ENCODE results near the gene SMTNL1. TPM values are rescaled to one million over a fixed set of nuclear protein-coding genes. Genes with fewer than 3 reads are reported as not detected.

SMTNL1 gene
- total and polyA plus RNA-seq, 9 of the 15 experiments (the other 6 are each of a cell fraction or from before 2014, with no cell fraction given): not detected

- FAIRE-seq (no peak), DNase-seq (ENCODE audit: extremely low read depth in 1 of 4, low spot score in 3 of 4) (no peak), ATAC-seq (no peak)
- H3K9me1 ChIP-seq (ENCODE audit: control insufficient read depth, insufficient read depth, low read length): no peaks in the 10 kb centered on the region
- no TSS peak for BruUV-seq (replicated peaks)
- no peaks in the 10 kb centered on the region for H4K20me1 ChIP-seq (replicated peaks; ENCODE audit: control insufficient read depth, insufficient read depth, low read length)
- POLR2A ChIA-PET: interaction anchor here (1.0 to 4.3 kb wide), 2 partner anchors 7 to 15 kb away, joined by 3 to 31 read pairs; partner anchors contain the start of gene SLC43A1
- intact Hi-C loops (cut with micrococcal nuclease) (no loop called here), in situ Hi-C loops (cut with MboI) (loop anchor here (10.0 kb wide), 1 partner anchor 179 kb away; no protein-coding TSS in a partner anchor)
- no peak overlapping the region for H3K4me3 ChIP-seq
- WGBS (ENCODE audit: insufficient coverage, low coverage, missing lambda C conversion rate): 73% methylated on average over 4 of the region's 4 CpGs
- no peak overlapping the region for H2AFZ ChIP-seq (ENCODE audit: low read depth, low read length)
- H3K9me3 ChIP-seq (replicated peaks; ENCODE audit: control insufficient read depth, insufficient read depth, low read depth, low read length): no peaks in the 10 kb centered on the region
- no peak overlapping the region for H3K9ac ChIP-seq (ENCODE audit: insufficient read depth in 1 of 2, low read depth in 2 of 2, low read length in 2 of 2)
- CTCF ChIA-PET (ENCODE audit: low intra/inter-chr PET ratio): no interaction called here
- no peak overlapping the region for H3K27ac ChIP-seq (ENCODE audit: extremely low read depth, low read depth, low read length)
- no peaks in the 10 kb centered on the region for H3K27me3 ChIP-seq (ENCODE audit: control insufficient read depth in 2 of 2, insufficient read depth in 2 of 2, low read length in 2 of 2)
- peaks cover 0 to 12% of the 10 kb centered on the region in 2 experiments; a peak in 3 of 5 replicates for H3K4me1 ChIP-seq (replicated peaks in 1 of 2; ENCODE audit: control insufficient read depth in 2 of 2, insufficient read depth in 2 of 2, low read length in 2 of 2)
- H3K36me3 ChIP-seq (ENCODE audit: control insufficient read depth, insufficient read depth, low read length): peaks cover 18% of the 10 kb centered on the region
- TF ChIP-seq ZNF121 (CRISPR knock-in tag; conservative IDR thresholded peaks at IDR 0.05) (peak; percentile 54; the same call in 1 of the 2 replicates), RBM22 (IDR thresholded peaks at IDR 0.05; ENCODE audit: low read depth, low read length, poor library complexity, severe bottlenecking) (no peak)
- H3K4me2 ChIP-seq (ENCODE audit: insufficient read depth, low read length): no peak overlapping the region
- H3K79me2 ChIP-seq (ENCODE audit: control insufficient read depth, insufficient read depth, low read length): peaks cover 14% of the 10 kb centered on the region
Measured at GRCh38 chr11:57523419-57523818, 14.0 kb upstream of the SMTNL1 start.

DNA sequence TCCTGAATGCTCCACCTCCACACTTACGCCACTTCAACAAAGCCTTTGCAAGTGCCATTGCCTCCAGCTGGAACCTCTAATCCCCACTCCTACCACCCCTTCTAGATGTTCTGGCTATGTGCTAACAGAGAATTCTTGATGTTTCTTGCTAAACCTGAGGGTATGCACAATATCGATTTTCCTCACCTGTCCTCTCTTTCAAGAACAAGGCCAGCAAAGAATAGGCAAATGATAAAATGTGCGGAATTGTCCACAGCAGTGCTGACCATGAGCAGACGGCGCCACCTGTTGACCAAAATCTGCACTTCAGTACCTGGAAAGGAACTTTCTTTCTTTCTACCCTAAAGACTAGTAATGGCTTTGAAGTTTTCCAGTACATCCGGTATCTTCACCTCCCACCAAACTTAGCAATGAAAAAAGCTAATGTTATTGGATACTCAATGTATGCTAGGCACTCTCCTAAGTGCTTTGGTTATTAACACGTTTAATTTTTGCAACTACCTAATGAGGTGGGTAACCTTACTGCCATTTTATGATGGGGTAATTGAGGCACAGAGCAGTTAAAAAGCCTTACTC lies 10.3 kb upstream of the SMTNL1 start:
- peak overlapping the region in 1 of 2 experiments; percentile 7; a peak in 1 of 4 replicates for H3K9ac ChIP-seq (ENCODE audit: insufficient read depth in 1 of 2, low read depth in 2 of 2, low read length in 2 of 2)
- DNase-seq (ENCODE audit: extremely low read depth in 1 of 4, low spot score in 3 of 4): peak; percentile 49 to 83 (median 51)
- no peak overlapping the region for H3K4me2 ChIP-seq (ENCODE audit: insufficient read depth, low read length)
- ChIA-PET POLR2A (interaction anchor here (0.6 to 4.3 kb wide), 5 partner anchors 11 to 39 kb away, joined by 3 to 31 read pairs (median 4); partner anchors contain the start of gene SLC43A1), CTCF (ENCODE audit: low intra/inter-chr PET ratio) (interaction anchor here (0.6 to 3.8 kb wide), 6 partner anchors 34 to 182 kb away, joined by 4 to 51 read pairs (median 6); no protein-coding TSS in a partner anchor)
- WGBS (ENCODE audit: insufficient coverage, low coverage, missing lambda C conversion rate): 16% methylated on average over 7 of the region's 7 CpGs
- H3K79me2 ChIP-seq (ENCODE audit: control insufficient read depth, insufficient read depth, low read length): peaks cover 35% of the 10 kb centered on the region
- H3K9me3 ChIP-seq (replicated peaks; ENCODE audit: control insufficient read depth, insufficient read depth, low read depth, low read length): no peaks in the 10 kb centered on the region
- H4K20me1 ChIP-seq (replicated peaks; ENCODE audit: control insufficient read depth, insufficient read depth, low read length): no peaks in the 10 kb centered on the region
- peak; percentile 95 for FAIRE-seq
- peak; percentile 61 for ATAC-seq
- in situ Hi-C loops (cut with MboI) (loop anchor here (5.0 to 10.0 kb wide), 2 partner anchors 35 to 182 kb away; no protein-coding TSS in a partner anchor), intact Hi-C loops (cut with micrococcal nuclease) (loop anchor here (1.0 kb wide), 3 partner anchors 34 to 182 kb away; no protein-coding TSS in a partner anchor)
- H3K4me1 ChIP-seq (replicated peaks in 1 of 2; ENCODE audit: control insufficient read depth in 2 of 2, insufficient read depth in 2 of 2, low read length in 2 of 2): peaks cover 6 to 28% of the 10 kb centered on the region in 2 experiments; a peak in 4 of 5 replicates
- peak overlapping the region; percentile 14; the same call in 1 of the 3 replicates for H3K27ac ChIP-seq (ENCODE audit: extremely low read depth, low read depth, low read length)
- H3K27me3 ChIP-seq (ENCODE audit: control insufficient read depth in 2 of 2, insufficient read depth in 2 of 2, low read length in 2 of 2): no peaks in the 10 kb centered on the region
- no peak overlapping the region for H2AFZ ChIP-seq (ENCODE audit: low read depth, low read length)
- H3K9me1 ChIP-seq (ENCODE audit: control insufficient read depth, insufficient read depth, low read length): no peaks in the 10 kb centered on the region
- no TSS peak for BruUV-seq (replicated peaks)
- H3K36me3 ChIP-seq (ENCODE audit: control insufficient read depth, insufficient read depth, low read length): peaks cover 36% of the 10 kb centered on the region
- H3K4me3 ChIP-seq: no peak overlapping the region
- no peak for TF ChIP-seq SMAD1 (IDR thresholded peaks at IDR 0.05; ENCODE audit: low read depth, low read length, partially characterized antibody)
- no peak for TF ChIP-seq NR3C1 (CRISPR knock-in tag; IDR thresholded peaks at IDR 0.05)
- no peak for TF ChIP-seq ZBTB7A (IDR thresholded peaks at IDR 0.05; ENCODE audit: borderline replicate concordance, control insufficient read depth, low read depth, low read length)
- TF ChIP-seq ATF1 (CRISPR knock-in tag; IDR thresholded peaks at IDR 0.05): no peak
- peak; percentile 18; the same call in 1 of the 2 replicates for TF ChIP-seq ATF1 (tag; IDR thresholded peaks at IDR 0.05)
- TF ChIP-seq, protein P1, sequence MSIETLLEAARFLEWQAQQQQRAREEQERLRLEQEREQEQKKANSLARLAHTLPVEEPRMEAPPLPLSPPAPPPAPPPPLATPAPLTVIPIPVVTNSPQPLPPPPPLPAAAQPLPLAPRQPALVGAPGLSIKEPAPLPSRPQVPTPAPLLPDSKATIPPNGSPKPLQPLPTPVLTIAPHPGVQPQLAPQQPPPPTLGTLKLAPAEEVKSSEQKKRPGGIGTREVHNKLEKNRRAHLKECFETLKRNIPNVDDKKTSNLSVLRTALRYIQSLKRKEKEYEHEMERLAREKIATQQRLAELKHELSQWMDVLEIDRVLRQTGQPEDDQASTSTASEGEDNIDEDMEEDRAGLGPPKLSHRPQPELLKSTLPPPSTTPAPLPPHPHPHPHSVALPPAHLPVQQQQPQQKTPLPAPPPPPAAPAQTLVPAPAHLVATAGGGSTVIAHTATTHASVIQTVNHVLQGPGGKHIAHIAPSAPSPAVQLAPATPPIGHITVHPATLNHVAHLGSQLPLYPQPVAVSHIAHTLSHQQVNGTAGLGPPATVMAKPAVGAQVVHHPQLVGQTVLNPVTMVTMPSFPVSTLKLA (conservative IDR thresholded peaks at IDR 0.05): peak; percentile 17 to 23; a peak in 2 of 4 replicates
- TF ChIP-seq ZNF655 (CRISPR knock-in tag; IDR thresholded peaks at IDR 0.05): no peak
- no peak for TF ChIP-seq ZNF695 (CRISPR knock-in tag; IDR thresholded peaks at IDR 0.05)
- TF ChIP-seq NR2C1 (IDR thresholded peaks at IDR 0.05): no peak
- TF ChIP-seq NR2C1 (tag; IDR thresholded peaks at IDR 0.05): no peak; the same call in 1 of the 2 replicates
- TF ChIP-seq MAFK (IDR thresholded peaks at IDR 0.05; ENCODE audit: low read length): 0 out of 2 replicates have a peak, but pooled peaks have one; percentile 19

Measured in K562 (cell line).